Kidney epithelial cell (primary cell): ENCODE results near the gene FRMPD1. TPM values are rescaled to one million over a fixed set of nuclear protein-coding genes. Genes with fewer than 3 reads are reported as not detected.
"Not testable (repeated sequence)": the region's sequence is repeated elsewhere in the genome, so short reads cannot be mapped to it uniquely, and the experiment has no call there.

Source experiments
- DNase-seq: peaks from one replicate; pipeline ENCODE4 v3.0.0-alpha.2; 2010; ENCODE audit warnings: low read depth
- H3K27me3 ChIP-seq: 2 replicates; pipeline ENCODE4 v1.6.0; 2011; ENCODE audit warnings: low read length; ENCODE audit not compliant: control insufficient read depth, insufficient read depth
- H3K36me3 ChIP-seq: 2 replicates; pipeline ENCODE4 v1.5.1; 2011; ENCODE audit warnings: low read length; ENCODE audit not compliant: control insufficient read depth, insufficient read depth
- H3K4me3 ChIP-seq: 2 replicates; pipeline ENCODE4 v1.5.1; 2011; ENCODE audit warnings: low read depth, mild to moderate bottlenecking, control low read depth, low read length
- CTCF ChIP-seq: IDR thresholded peaks from 2 replicates; pipeline ENCODE4 v1.5.1; 2011; ENCODE audit warnings: mild to moderate bottlenecking, moderate library complexity, low read length, control low read depth, inconsistent platforms; ENCODE audit not compliant: insufficient read depth, poor library complexity, severe bottlenecking
- total RNA-seq: library from RNA; depleted of rRNA; stranded (reverse); fragments of >200 nt; gene quantifications from 2 replicates; pipeline ENCODE4 v1.2.3, GENCODE V29; 2015

The FRMPD1 gene
- total RNA-seq, 1 donor from 2014 or later = 0.04 TPM

GRCh38 chr9:37745970-37746369 is 95.2 kb downstream of the FRMPD1 start:
- no peaks in the 10 kb centered on the region for H3K27me3 ChIP-seq
- DNase-seq = no peak
- no peaks in the 10 kb centered on the region for H3K36me3 ChIP-seq
- H3K4me3 ChIP-seq = no peak overlapping the region
- no peak for TF ChIP-seq CTCF

- no peak for TF ChIP-seq CTCF
- Histone ChIP-seq H3K27me3 (no peaks in the 10 kb centered on the region), H3K36me3 (no peaks in the 10 kb centered on the region), H3K4me3 (no peak overlapping the region)
- no peak for DNase-seq
Measured at GRCh38 chr9:37746448-37747270, 95.9 kb downstream of the FRMPD1 start.

- peak; percentile 93 for TF ChIP-seq CTCF
- Histone ChIP-seq H3K36me3 (no peaks in the 10 kb centered on the region), H3K4me3 (no peak overlapping the region), H3K27me3 (no peaks in the 10 kb centered on the region)
- DNase-seq = peak; percentile 14
Measured at GRCh38 chr9:37747271-37747753, 96.6 kb downstream of the FRMPD1 start.

GRCh38 chr9:37749129-37749528 is 98.4 kb downstream of the FRMPD1 start:
- no peak for TF ChIP-seq CTCF
- Histone ChIP-seq H3K27me3 (no peaks in the 10 kb centered on the region), H3K36me3 (no peaks in the 10 kb centered on the region), H3K4me3 (no peak overlapping the region)
- DNase-seq = no peak

GRCh38 chr9:37751186-37751585 is 100.4 kb downstream of the FRMPD1 start:
- Histone ChIP-seq H3K36me3 (no peaks in the 10 kb centered on the region), H3K4me3 (no peak overlapping the region), H3K27me3 (no peaks in the 10 kb centered on the region)
- TF ChIP-seq CTCF = no peak
- DNase-seq = no peak

GRCh38 chr9:37751704-37752103 is 101.0 kb downstream of the FRMPD1 start:
- not testable (repeated sequence) for H3K4me3 ChIP-seq, H3K36me3 ChIP-seq, H3K27me3 ChIP-seq, DNase-seq

- not testable (repeated sequence) for H3K27me3 ChIP-seq, H3K36me3 ChIP-seq, DNase-seq, H3K4me3 ChIP-seq
Measured at GRCh38 chr9:37752112-37752511, 101.4 kb downstream of the FRMPD1 start.
